ELR (cell line): Measurements from ENCODE around the gene NUMBL.

Experiments
- DNase-seq: peaks from one replicate; pipeline ENCODE4 v3.0.0-alpha.2; 2015; ENCODE audit warnings: low read depth

NUMBL gene

DNA sequence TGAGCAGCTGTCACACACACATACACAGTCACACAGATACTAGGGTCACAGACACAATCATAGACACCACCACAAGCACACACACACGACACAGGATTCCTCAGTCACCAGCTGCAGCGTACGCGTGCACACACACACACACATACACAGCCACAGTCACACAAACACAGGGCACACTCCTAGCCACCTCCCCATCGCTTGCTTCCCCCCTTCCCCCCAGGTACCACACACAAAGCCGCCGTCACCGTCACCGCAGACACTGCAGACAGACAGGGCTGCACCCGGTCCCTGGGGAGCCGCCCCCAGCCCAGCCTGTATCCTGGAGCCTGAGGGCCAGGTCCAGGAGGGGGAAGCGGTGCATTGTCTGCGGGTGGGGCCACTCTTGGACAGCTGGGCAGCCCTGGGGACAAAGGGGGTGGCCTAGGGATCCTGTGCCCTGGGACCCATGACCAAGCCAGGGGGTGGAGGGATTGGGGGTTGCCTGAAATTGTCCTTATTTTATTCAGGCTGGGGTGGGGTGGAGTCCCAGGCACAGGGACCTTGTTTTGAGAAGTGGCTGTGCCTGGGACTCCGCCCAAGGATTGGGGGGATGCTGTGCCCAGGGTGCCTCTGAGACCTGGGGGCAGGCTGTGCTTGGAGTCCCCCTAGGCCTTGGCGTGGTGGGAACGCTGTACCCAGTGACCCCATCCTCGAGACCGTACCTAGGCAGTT, 957 bp downstream of the NUMBL start:
- peak; percentile 34 for DNase-seq

DNA sequence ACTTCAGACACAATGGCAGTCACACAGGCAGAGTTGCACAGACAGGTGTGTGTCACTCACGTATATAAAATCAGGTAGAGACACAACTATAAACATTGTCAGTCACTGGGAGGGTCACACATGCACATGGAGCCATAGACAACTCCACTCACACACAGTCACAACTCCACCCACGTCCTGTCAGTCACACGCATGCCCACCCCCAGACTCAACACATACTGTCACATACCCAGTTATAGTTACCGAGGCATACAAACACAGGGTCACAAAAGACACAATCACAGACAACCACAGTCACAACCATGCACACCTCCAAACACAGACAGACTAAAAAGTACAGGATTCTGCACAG, 1.5 kb downstream of the NUMBL start:
- DNase-seq: no peak

DNA sequence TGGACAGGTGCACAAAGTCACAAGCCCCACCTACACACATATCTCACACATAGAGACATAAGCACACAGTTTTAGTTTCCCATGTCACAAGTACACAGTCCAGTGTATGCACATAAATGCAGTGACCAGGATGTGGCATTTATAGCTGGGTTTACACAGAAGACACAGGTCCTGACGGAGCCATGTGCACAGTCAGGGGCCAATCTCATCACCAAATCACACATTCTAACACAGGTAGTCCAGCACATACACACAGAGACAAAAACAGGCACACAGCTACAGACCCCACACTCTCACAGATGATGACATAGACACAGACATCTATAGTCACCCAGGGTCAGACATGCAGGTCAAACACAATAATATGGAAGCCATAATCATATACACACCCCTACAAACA, 2.1 kb downstream of the NUMBL start:
- no peak for DNase-seq

DNA sequence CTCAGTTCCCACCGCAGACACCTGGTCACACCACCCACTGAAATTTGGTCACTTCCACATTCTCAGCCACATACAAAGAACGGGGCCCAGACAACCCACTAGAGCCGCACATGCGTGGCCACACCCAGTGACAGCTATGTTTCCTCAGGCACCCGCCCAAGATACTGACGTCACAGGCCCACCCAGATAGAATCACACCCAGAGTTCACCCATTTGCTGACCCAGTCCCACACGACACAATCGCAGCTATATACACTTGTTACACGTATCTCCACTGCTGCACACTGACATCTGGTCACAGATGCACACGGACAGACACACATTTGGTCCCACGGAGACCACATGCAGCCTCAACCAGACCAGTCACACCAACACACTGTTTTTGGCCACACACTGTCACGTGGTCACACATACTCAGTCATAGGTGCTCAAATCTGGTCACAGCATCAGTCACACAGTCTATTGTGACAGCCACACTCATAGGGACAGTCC, 2.9 kb downstream of the NUMBL start:
- DNase-seq: peak; percentile 36

DNA sequence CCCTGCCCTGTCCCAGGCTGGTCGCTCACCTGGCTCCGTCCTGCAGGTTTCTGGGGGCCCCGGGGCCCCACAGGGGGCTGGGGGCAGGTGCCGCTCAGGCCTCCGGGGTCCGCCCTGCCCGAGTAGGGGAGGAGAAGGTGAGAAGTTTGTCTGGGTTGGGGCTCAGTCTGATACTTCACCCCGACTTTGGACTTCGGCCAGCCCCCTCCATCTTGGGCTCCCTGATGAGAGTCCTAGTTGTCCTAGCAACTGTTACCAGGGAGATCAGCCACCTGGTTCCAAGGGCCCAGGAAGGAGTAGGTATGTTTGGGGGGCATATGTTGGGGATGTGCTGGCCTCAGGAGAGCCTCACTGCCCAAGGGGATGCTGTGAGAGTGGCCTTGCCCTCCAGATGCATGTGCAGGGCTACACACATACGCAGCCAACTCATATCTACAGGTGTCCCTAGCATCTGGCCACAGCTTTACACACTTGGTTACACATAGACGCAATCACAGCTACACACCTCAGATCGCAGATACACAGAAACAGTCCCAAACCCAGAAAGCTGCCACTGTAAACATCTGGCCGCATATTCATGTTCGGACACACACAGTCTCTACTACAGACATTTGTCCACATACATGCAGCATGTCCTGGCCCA, 3.4 kb downstream of the NUMBL start:
- DNase-seq: no peak

DNA sequence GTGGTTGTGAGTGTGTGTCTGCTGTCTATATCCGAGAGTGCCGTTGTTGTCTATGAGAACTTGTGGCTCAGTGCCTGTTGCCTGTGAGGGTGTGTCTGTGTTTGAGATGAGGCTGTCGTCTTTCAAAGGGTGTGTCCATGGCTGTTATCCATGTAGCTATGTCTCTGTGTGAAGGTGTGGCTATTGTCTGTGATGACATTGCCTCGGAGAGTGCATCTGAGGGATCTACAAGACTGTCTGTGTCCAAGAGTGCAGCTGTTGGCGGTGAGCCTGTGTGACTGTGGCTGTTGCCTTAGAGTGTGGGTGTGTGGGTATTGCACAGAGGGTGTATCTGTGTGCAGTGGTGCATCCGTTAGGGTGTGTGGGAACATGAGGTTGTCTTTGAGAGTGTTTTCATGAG, 4.9 kb downstream of the NUMBL start:
- DNase-seq: no peak

DNA sequence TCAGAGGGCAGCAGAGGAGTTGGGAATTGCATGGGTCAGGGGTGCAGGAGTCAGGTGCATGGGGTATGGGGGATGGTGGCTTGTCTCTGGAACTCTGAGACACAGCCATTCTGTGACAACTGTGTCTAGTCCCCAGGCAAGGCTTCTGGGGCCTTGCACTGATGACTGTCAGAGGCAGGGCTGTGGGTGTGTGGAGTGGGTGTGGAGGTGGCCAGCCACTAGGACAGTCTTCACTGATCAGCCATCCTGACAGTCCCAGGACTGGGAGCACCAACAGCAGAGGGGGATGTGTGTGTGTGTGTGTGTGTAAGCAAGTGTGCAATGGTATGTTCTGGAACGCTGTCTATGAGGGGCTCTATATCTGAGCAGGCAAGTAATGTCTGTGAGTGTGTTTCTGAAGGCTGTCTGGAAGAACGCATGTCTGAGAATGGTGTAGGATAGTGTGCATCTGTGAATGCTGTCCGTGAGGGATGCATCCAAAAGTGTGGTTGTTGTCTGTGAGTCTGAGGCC, 5.4 kb downstream of the NUMBL start:
- no peak for DNase-seq

DNA sequence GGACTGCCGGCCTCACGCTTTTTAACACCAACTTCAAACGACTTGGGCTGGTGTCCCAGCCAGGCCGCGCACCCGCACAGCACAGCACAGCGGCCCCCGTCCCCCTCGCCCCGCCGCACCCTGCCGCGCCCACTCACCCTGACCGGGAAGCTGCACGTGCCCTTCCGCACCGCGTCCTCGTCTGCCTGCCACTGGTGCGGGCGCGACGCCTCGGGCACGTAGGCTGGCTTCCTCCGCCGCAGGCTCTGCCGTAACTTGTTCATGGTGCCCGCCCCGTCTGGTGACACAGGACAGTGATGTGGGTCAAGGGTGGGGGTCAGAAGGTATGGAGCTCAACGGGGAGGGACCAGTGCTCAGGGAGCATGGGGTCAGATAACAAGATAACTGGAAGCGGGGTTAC, 6.2 kb downstream of the NUMBL start:
- DNase-seq: no peak

DNA sequence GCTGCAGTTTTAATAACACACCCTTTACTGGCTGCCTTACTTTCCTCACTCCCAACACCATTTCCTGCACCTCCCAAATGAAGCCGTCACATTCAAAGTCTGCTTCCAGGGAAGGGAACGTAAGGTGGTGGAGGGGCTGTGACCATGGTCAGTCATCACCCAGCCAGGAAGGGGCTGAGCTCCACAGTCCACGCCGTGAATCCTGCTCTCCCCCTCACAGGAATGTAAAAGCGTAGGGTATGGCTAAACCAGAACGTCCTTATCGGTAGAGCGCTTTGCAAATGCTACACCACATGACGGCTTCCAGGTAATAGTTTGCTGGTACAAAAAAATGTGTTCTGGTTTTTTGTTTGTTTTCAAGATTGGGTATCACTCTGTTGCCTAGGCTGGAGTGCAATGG, 7.0 kb downstream of the NUMBL start:
- DNase-seq: no peak

DNA sequence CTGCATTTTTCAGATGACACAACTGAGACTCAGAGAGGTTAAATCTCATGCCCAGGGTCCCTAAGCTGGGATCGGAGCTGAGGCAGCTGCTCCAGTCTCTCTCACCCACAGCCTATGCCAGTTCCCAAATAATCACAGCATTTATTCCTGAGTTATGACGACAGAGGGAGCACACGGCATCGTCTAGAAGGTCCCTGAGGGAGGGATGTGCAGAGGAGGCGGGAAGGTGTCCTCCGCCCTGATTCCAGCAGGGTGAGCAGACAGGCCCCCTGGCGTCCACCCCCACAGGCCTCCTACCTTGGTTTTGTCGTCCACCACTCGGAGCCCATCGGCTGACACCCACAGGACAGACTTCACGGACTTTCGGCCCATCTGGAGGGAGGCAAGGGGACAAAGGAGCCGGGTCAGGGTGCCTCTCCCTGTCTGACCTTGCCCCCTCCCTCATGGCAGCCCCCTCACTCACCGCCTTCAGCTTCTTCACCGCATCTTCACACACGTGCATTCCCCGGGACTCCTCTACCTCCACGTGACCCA, 8.0 kb downstream of the NUMBL start:
- DNase-seq: no peak

DNA sequence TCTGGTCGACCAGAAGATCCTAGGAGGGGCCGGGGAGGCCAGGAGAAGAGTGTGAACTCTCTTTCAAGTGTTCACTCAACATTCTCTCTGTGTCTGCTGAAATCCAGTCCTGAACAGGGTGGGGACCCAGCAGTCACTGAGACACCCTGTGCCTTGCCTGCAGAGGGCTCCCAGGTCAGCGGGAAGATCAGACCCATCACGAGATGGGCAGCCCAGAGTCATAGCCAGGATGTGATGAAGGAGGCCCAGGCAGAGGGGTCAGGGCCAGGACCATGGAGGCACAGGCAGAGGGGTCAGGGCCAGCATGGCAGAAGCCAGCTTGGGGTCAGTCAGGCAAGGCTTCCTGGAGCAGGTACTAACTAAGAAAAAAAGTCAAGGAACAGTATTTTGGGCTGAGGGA, 9.4 kb downstream of the NUMBL start:
- DNase-seq: no peak

DNA sequence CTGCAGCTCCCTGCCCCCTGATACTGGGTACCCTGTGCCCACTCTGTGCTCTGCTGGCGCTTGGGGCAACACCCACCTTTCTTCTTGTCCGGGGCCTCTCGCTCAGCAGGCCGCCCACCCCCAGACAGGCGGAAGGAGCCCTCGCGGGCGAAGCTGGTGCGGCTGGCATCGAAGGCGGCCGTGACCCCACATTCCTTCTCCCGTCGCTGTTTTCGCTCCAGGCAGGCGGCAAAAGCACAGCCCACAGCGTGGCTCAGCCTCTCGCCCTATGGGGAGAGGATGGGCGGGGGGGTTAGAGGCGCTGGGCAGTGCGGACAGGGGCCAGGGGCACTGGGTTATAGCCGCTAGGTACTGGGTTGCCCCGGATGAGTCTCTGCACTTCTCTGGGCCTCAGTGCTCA, 13.3 kb downstream of the NUMBL start:
- no peak for DNase-seq

DNA sequence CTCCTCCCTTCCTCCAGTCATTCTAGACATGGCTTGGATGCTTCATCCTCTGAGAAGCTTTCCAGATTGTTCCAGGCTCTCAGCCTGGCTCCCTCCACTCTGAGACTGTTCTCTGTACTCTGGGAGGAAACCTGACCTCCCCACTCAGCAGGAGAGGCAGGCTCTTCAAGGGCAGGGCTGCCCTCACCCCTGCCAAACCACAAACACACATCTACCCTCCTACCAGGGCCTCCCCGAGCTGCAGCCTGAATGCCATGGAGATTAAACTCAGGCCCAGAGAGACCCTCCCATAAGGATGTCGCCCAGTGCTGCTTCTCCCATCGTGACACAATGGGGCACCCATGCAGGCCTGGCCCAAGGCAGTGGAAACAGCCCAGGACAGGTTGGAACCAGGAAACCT, 16.2 kb downstream of the NUMBL start:
- no peak for DNase-seq

DNA sequence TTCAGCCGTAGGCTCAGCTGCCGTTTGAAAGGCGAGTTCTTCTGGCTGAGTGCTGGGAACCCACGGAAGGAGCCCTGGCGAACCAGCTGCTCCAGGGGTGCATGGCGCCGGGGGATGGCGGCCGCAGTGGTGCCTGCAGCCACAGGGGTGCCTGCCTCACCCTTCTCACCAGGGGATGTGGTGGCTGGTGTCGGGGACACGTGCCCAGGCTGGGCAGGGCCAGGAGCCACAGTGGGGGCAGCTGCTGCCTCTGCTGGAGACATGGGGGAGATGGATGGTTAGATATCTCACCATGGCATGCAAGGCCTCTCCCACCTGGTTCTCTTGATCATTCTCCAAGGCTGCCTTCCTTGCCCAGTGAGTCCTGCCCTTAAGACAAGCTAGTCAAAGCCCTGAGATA, 17.1 kb downstream of the NUMBL start:
- DNase-seq: no peak

DNA sequence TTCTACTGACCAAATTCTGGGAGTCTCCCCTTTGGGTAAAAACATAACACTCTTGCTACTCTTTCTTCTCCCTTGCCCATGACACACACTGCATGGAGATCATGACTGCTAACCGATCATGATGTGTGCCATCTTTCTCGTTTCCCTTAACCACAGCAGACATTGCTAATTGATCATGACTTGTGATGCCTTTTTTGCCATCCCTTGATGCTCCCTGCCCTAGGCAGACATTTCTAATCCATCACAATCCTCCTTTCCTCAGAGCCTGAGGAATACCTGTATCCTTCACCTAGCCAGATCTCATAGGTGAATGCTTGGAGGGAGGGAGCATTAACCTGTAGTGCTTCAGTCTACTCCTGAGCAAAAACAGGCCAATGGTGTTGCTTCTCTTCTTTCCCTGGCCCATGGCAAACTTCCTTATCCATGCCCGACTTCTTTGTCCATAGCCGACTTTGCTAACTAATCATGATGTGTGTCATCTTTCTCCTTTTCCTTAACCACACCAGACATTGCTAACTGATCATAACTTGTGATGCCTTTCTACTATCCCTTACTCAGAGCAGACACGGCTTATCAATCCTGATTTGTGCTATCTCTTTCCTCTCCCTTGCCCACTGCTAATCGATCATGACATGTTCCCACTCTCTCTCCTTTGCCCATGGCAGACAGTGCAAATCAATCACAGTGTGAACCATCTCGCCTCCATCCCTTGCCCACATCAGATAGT, 17.7 kb downstream of the NUMBL start:
- no peak for DNase-seq

DNA sequence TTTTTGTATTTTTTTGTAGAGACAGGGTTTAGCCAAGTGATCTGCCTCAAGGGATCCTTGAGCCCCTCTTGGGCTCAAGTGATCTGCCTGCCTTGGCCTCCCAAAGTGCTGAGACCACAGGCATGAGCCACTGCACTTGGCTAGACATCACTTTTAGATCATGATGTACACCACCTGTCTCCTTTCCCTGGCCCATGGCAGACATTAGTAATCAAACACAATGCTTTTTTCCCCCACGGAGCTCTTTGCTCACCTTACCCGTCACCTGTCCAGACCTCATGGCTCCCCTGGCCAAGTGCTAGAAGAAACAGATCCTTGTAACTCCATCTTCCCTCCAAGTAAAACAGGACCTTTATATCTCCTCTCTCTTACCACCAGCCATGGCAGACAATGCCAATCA, 18.4 kb downstream of the NUMBL start:
- no peak for DNase-seq

DNA sequence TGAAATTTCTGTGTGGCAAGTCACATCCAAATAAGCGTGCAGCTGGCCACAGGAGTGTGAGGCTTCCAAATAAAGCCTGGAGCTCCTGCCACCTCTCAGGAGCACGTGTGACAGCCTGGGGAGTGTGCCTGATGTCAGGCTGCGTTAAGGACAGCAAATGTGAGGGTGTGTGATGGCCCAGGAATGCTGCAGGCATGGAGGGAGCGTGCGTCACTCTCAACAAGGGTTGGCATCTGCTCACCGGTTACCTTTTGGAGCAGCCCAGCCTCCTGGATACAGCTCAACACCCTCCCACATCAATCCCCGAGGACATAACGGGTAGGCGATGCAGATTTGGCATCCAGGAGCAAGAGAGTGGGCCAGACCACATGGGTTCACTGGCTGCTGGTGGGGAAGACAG, 19.0 kb downstream of the NUMBL start:
- no peak for DNase-seq

DNA sequence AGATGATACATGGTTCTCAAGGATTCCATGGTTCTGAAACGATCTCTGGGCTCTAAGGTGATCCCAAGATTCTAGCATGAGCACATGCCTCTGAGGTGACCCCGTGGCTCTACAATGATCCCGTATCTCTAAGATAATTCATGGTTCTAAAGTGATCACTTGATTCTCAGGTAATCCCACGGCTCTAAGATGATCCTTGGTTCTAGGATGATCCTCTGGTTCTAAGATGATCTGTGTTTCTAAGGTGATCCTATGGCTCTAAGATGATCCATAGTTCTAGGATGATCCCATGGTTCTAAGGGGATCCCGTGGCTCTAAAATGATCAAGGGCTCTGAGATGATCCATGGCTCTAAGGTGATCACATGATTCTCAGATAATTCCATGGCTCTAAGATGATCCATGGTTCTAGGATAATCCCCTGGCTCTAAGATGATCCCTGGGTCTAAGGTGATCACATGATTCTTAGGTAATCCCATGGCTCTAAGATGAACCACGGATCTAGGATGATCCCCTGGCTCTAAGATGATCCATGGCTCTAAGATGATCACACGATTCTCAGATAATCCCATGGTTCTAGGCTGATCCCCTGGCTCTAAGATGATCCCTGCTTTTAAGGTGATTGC, 21.3 kb downstream of the NUMBL start:
- no peak for DNase-seq

DNA sequence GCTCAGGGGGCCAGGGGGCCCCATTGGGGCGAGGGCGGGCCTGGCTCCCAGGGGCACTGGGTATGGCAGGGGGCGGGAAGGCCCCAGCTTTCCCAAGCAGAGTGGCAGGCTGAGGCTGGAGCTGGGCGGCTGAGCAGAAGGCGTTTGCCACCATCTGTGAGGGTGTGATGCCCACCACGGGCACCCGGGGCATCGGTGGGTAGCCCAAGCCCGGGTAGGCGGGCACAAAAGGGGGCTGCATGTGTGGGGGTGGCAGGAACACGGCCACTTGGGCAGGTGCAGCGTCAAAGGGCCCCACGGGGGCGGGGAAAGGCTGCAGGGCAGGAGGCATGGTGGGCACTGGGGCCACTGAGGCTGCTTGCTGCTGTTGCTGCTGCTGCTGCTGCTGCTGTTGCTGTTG, 22.8 kb downstream of the NUMBL start:
- no peak for DNase-seq

DNA sequence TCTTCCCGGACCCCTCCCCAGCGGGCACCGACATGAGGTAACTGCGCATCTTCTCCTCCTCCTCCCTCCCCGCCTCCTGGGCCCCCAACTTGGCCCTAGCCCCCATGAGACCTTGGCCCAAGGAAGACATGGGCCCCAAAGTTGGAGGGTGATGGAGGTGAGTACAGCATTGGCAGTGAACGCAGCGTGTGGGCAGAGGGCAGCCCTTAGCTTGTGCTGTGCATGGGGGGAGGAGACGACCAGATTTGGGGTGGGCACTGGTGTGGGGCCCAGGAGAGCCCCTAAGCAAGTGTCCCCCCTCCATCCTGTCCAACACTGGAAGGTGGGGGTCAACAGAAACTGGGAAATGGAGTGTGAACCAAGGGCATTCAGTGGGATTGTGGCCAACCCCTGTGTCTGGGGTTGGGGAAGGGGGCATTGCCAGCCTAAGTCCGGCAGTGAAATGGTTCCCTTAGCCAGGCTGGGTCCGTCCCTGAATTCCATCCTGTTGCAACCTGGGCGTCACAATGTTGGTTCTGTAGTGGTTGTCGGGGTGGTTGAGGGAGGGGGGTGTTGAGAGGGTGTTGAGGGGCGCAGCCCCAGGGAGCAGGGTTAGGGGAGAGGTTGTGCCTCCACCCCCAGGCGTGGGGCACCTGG, 23.5 kb downstream of the NUMBL start:
- DNase-seq: no peak

DNA sequence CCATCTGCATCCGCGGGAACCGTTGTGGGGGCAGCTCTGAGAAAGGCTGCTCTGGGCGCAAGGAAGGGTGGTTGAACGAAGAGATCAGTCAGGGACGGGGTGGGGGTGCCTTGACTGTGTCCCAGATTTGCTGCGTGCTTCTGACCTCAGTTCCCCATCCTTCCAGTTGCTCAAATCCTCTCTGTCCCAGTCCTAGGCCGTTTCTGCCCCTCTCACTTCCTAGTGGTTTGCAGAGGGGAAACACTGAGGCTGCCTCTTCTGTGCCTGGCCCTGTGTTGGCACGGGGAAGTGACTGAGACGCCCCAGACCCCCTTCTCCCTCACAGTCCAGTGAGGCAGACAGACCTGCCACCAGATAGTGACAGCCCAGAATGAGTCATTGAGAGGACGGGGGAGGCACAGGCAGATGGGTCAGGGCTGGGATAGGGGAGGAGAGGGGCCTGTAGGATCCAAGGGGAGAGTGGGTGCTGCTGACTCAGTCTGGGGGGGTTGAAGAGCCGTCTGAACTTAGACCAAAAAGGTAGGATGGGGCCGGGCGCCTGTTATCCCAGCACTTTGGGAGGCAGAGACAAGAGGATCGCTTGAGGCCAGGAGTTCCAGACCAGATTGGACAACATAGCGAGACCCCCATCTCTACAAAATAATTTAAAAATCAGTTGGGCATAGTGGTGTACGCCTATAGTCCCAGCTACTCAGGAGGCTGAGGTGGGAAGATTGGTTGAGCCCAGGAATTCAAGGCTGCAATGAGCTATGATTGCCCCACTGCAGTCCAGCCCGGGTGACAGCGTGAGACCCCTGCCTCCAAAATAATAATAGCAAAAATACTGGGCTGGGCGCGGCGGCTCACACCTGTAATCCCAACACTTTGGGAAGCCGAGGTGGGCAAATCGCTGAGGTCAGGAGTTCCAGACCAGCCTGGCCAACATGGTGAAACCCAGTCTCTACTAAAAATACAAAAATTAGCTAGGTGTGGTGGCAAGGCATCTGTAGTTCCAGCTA, 26.5 kb downstream of the NUMBL start:
- no peak for DNase-seq
